Midbrain (tissue), 1 donor: ENCODE measurements around the gene ZNF264.
"Not testable (repeated sequence)": the region's sequence is repeated elsewhere in the genome, so short reads cannot be mapped to it uniquely, and the experiment has no call there.

Experiments used
- DNase-seq: peaks from one replicate; lab custom pipeline; 2025; lab: John Stamatoyannopoulos, UW

Gene ZNF264

GRCh38 chr19:57245959-57246358 lies 54.7 kb downstream of the ZNF264 start:
- DNase-seq: no peak

DNA sequence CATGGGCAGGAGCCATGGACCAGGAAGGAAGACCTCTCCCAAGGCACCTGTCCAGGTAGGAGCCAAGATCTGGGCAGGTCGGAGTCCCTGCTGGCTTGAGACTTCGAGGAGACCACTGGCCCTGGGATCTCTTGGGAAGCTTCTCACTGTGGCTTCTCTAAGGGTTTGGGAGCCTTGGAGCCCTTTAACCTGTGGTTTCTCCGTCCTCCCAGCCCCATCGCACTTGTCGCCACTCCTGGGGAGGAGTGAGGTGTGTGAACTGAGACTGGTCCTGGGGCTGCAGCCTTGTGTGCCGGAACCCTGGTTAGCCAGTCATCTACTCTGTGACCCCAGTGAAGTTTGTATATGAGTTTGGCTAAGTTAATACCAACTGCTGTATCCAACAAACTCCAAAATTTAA lies 57.3 kb downstream of the ZNF264 start:
- no peak for DNase-seq

- no peak for DNase-seq
Measured at GRCh38 chr19:57249329-57249728, 58.0 kb downstream of the ZNF264 start.

GRCh38 chr19:57253767-57254166 lies 62.5 kb downstream of the ZNF264 start:
- DNase-seq: not testable (repeated sequence)

GRCh38 chr19:57262044-57262443 lies 70.7 kb downstream of the ZNF264 start:
- no peak for DNase-seq

DNA sequence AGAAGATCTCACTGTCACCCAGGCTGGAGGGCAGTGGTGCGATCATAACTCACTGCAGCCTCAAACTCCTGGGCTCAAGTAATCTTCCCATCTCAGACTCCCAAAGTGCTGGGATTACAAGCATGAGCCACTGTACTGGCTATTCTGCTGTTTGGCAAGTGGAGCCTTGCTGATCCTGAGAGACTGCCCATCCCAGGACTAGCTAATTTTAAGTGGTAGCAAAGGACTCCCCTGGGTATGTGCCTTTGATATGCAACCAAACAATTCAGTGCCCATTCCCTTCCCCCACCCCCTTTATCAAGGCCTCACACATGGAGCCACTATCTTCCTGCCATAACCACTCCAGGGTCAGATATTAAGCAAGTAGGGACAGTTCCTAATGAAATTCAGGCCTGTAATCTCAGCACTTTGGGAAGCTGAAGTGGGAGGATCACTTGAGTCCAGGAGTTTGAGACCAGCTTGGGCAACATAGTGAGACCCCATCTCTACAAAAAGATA lies 72.0 kb downstream of the ZNF264 start:
- no peak for DNase-seq

DNA sequence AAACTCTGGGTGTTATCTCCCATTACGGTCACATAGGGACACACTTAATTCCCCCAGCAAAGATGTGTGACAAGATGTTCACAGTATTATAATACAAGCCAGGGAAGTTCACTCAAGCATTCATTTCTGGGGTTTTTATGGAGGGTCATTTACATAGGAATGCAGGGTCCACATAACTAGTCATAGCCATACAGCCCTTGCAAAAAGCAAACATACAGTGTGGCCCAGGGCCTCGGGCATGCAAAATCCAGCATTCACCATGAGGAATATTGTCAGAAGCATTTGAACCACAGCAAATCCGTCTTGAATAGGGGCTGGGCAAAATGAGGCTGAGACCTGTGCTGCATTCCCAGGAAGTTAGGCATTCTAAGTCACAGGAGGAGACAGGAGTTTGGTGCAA lies 76.0 kb downstream of the ZNF264 start:
- DNase-seq: no peak

- DNase-seq: no peak
Measured at GRCh38 chr19:57269515-57270250, 78.4 kb downstream of the ZNF264 start.

GRCh38 chr19:57271280-57271679 lies 80.0 kb downstream of the ZNF264 start:
- DNase-seq: no peak
